ENCODE measurements around the gene PDIA2. TPM values are rescaled to one million over a fixed set of nuclear protein-coding genes. Genes with fewer than 3 reads are reported as not detected.
A peak's percentile ranks its signal among the peaks of the same experiment; 100 is the strongest.

Gene PDIA2
- polyA plus RNA-seq, 1 of the 3 experiments (the other 2 are of a cell fraction): 1.7 TPM

DNA sequence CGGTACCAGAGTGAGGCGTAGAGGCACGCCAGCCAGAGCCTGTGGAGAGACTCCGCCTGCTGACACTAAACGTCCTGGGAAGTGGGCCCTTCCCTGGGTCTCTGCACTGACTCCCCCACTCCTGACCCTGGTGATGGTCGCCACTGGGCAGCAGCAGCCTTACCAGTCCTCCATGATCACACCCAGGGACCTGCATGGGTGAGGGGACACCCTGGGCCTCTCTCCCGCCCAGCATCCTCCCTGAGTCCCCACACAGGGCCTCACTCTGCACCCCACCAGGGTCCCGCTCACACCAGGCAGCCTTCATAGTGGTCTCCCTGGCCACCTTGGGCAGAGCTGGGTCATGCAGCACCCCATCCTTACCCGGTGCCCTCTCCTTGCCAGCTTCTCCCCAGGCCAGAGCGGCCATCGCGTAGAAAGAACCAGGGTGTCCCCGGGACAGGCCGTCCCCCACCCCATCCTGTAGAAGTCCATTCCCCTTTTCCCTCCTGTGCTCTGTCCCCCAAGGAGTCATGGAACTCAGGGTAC, 17.9 kb upstream of the PDIA2 start (continued):
- TF ChIP-seq SIN3A (IDR thresholded peaks at IDR 0.05; ENCODE audit: borderline replicate concordance, low read depth, low read length): no peak

DNA sequence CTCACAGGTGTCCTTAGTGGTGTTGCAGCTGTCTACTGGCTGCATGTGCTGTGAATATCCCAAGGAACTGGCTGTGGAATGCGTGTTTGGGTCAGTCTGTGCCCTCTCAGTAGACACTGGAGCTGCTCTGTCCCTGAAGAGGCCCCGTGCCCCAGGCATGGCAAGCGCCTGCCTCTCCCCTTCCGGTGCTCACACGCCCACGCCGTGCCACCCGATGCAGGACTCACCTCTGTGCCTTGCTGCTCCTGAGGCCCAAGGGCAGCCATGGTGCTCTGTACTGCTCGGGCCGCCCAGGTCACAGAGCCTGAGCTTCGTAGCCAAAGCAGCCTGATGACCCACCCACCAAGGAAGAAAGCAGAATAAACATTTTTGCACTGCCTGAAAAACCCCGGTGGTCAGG, 17.3 kb upstream of the PDIA2 start:
- H3K36me3 ChIP-seq (replicated peaks in 1 of 2; ENCODE audit: control insufficient read depth in 1 of 2, insufficient read depth in 2 of 2, low read length in 1 of 2): peaks cover 0 to 35% of the 10 kb centered on the region in 2 experiments
- 59% methylated on average over 3 of the region's 12 CpGs for WGBS (ENCODE audit: low lambda C conversion rate)
- no peaks in the 10 kb centered on the region for H3K9me3 ChIP-seq
- H3K9ac ChIP-seq: no peak overlapping the region
- no peaks in the 10 kb centered on the region for H4K20me1 ChIP-seq (ENCODE audit: insufficient read depth)
- H3K27ac ChIP-seq (ENCODE audit: low read depth in 2 of 2, low read length in 1 of 2): no peak overlapping the region
- no peaks in the 10 kb centered on the region for H3K27me3 ChIP-seq (ENCODE audit: insufficient read depth)
- no peak overlapping the region for H2AFZ ChIP-seq (ENCODE audit: low read depth)
- no peaks in the 10 kb centered on the region for H3K79me2 ChIP-seq (ENCODE audit: insufficient read depth)
- H3K4me3 ChIP-seq (ENCODE audit: low read depth in 2 of 2, low read length in 1 of 2): no peak overlapping the region
- ChIA-PET CTCF (interaction anchor here (0.9 kb wide), 1 partner anchor 97 kb away, joined by 4 read pairs; no protein-coding TSS in a partner anchor), POLR2A (no interaction called here)
- DNase-seq: peak; percentile 23
- no peak overlapping the region for H3K4me2 ChIP-seq
- peaks cover 0 to 8% of the 10 kb centered on the region in 2 experiments; a peak in 1 of 4 replicates for H3K4me1 ChIP-seq (ENCODE audit: control insufficient read depth in 1 of 2, insufficient read depth in 2 of 2, low read depth in 1 of 2, low read length in 1 of 2)
- H3K9me2 ChIP-seq: no peaks in the 10 kb centered on the region
- no peaks in the 10 kb centered on the region for H3F3A ChIP-seq (replicated peaks; ENCODE audit: insufficient read depth)
- TF ChIP-seq RXRA (IDR thresholded peaks at IDR 0.05; ENCODE audit: borderline replicate concordance, low read depth) (no peak), EZH2phosphoT487 (IDR thresholded peaks at IDR 0.05; ENCODE audit: borderline replicate concordance, low read depth) (no peak), ELF1 (IDR thresholded peaks at IDR 0.05) (no peak)
- TF ChIP-seq, protein P1, sequence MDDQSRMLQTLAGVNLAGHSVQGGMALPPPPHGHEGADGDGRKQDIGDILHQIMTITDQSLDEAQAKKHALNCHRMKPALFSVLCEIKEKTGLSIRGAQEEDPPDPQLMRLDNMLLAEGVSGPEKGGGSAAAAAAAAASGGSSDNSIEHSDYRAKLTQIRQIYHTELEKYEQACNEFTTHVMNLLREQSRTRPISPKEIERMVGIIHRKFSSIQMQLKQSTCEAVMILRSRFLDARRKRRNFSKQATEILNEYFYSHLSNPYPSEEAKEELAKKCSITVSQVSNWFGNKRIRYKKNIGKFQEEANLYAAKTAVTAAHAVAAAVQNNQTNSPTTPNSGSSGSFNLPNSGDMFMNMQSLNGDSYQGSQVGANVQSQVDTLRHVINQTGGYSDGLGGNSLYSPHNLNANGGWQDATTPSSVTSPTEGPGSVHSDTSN (IDR thresholded peaks at IDR 0.05): no peak
- TF ChIP-seq, protein P2, sequence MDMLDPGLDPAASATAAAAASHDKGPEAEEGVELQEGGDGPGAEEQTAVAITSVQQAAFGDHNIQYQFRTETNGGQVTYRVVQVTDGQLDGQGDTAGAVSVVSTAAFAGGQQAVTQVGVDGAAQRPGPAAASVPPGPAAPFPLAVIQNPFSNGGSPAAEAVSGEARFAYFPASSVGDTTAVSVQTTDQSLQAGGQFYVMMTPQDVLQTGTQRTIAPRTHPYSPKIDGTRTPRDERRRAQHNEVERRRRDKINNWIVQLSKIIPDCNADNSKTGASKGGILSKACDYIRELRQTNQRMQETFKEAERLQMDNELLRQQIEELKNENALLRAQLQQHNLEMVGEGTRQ (IDR thresholded peaks at IDR 0.05; ENCODE audit: borderline replicate concordance, low read depth, low read length): no peak
- TF ChIP-seq, protein P3, sequence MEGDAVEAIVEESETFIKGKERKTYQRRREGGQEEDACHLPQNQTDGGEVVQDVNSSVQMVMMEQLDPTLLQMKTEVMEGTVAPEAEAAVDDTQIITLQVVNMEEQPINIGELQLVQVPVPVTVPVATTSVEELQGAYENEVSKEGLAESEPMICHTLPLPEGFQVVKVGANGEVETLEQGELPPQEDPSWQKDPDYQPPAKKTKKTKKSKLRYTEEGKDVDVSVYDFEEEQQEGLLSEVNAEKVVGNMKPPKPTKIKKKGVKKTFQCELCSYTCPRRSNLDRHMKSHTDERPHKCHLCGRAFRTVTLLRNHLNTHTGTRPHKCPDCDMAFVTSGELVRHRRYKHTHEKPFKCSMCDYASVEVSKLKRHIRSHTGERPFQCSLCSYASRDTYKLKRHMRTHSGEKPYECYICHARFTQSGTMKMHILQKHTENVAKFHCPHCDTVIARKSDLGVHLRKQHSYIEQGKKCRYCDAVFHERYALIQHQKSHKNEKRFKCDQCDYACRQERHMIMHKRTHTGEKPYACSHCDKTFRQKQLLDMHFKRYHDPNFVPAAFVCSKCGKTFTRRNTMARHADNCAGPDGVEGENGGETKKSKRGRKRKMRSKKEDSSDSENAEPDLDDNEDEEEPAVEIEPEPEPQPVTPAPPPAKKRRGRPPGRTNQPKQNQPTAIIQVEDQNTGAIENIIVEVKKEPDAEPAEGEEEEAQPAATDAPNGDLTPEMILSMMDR (IDR thresholded peaks at IDR 0.05): no peak

DNA sequence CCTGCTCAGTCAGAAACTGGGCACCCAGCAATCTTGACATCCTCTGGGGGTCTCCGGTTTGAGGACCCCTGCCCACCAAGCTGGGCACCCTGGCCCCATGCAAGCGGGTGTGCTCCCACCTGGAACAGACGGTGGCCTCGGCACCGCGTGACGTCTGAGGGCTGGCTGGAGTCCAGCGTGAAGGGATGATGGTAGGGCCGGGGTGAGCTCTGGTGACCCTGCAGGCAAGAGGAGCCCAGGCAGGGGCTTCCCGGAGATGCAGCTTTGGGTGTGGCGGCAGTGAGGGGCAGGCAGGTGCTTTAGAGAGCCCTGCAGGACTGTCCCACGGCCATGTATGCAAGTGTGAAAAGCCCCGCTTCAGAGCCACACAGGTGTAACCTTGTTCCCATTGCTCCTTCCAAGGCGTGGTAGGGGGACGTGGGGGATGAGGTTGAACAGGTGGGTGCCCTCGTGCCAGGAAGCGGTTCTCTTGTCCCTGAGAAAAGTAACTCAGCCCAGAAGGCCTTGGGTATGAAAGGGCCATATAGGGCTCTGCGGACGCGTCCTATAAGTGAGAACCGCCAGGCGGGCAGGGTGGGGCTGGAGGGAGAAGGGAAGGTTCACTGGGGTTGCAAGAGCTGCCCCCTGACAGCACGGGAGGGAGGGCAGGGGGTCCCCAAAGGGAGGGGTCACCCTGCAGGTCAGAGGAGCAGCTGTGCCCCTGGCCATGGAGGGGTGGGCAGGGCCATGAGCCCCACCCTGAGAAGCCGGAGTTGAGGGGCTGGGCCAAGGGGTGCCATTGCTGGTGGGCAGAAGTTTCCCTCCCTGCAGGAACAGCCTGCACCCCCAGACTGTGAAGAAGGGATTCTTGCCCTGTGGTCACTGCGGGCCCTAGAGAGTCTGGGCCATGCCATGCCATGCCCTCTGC, 16.5 kb upstream of the PDIA2 start:
- Histone ChIP-seq H3K4me2 (no peak overlapping the region), H3K79me2 (ENCODE audit: insufficient read depth) (no peaks in the 10 kb centered on the region), H3K27me3 (ENCODE audit: insufficient read depth) (no peaks in the 10 kb centered on the region), H3K4me1 (ENCODE audit: control insufficient read depth in 1 of 2, insufficient read depth in 2 of 2, low read depth in 1 of 2, low read length in 1 of 2) (peaks cover 0 to 8% of the 10 kb centered on the region in 2 experiments; a peak in 1 of 4 replicates), H3K9me2 (no peaks in the 10 kb centered on the region), H3K27ac (ENCODE audit: low read depth in 2 of 2, low read length in 1 of 2) (no peak overlapping the region), H3F3A (replicated peaks; ENCODE audit: insufficient read depth) (no peaks in the 10 kb centered on the region), H4K20me1 (ENCODE audit: insufficient read depth) (no peaks in the 10 kb centered on the region), H3K9ac (no peak overlapping the region), H3K4me3 (ENCODE audit: low read depth in 2 of 2, low read length in 1 of 2) (no peak overlapping the region), H3K9me3 (no peaks in the 10 kb centered on the region), H2AFZ (ENCODE audit: low read depth) (no peak overlapping the region), H3K36me3 (replicated peaks in 1 of 2; ENCODE audit: control insufficient read depth in 1 of 2, insufficient read depth in 2 of 2, low read length in 1 of 2) (peaks cover 0 to 29% of the 10 kb centered on the region in 2 experiments)
- 78% methylated on average over 16 of the region's 25 CpGs for WGBS (ENCODE audit: low lambda C conversion rate)
- DNase-seq: peak; percentile 29
- TF ChIP-seq TCF12 (IDR thresholded peaks at IDR 0.05): no peak
- TF ChIP-seq YY1 (IDR thresholded peaks at IDR 0.05; ENCODE audit: low read depth): no peak
- no peak for TF ChIP-seq RFX5 (IDR thresholded peaks at IDR 0.05; ENCODE audit: low read length)
- TF ChIP-seq, protein P4, sequence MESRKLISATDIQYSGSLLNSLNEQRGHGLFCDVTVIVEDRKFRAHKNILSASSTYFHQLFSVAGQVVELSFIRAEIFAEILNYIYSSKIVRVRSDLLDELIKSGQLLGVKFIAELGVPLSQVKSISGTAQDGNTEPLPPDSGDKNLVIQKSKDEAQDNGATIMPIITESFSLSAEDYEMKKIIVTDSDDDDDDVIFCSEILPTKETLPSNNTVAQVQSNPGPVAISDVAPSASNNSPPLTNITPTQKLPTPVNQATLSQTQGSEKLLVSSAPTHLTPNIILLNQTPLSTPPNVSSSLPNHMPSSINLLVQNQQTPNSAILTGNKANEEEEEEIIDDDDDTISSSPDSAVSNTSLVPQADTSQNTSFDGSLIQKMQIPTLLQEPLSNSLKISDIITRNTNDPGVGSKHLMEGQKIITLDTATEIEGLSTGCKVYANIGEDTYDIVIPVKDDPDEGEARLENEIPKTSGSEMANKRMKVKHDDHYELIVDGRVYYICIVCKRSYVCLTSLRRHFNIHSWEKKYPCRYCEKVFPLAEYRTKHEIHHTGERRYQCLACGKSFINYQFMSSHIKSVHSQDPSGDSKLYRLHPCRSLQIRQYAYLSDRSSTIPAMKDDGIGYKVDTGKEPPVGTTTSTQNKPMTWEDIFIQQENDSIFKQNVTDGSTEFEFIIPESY (IDR thresholded peaks at IDR 0.05; ENCODE audit: borderline replicate concordance, low read depth): no peak
- no peak for TF ChIP-seq ELF1 (IDR thresholded peaks at IDR 0.05)
- no peak for TF ChIP-seq EP300 (IDR thresholded peaks at IDR 0.05; ENCODE audit: borderline replicate concordance in 1 of 2, low read depth in 1 of 2, low read length in 1 of 2)
- no peak for TF ChIP-seq RCOR1 (IDR thresholded peaks at IDR 0.05; ENCODE audit: low read length)
- TF ChIP-seq EZH2phosphoT487 (IDR thresholded peaks at IDR 0.05; ENCODE audit: borderline replicate concordance, low read depth): no peak
- TF ChIP-seq, protein P1 (IDR thresholded peaks at IDR 0.05): no peak
- no peak for TF ChIP-seq FOXM1 (IDR thresholded peaks at IDR 0.05; ENCODE audit: low read depth)
- no peak for TF ChIP-seq JUND (IDR thresholded peaks at IDR 0.05)
- no peak for TF ChIP-seq GABPA (IDR thresholded peaks at IDR 0.05; ENCODE audit: low read depth)
- no peak for TF ChIP-seq NRF1 (IDR thresholded peaks at IDR 0.05; ENCODE audit: low read depth, low read length)
- POLR2A ChIA-PET: no interaction called here
- CTCF ChIA-PET: no interaction called here
